SKM-1 (cell line): ENCODE measurements around the gene PDE10A.

ENCODE experiments used
- DNase-seq: peaks from one replicate; lab custom pipeline; 2025; ENCODE audit not compliant: unreplicated experiment; lab: John Stamatoyannopoulos, UW

Gene PDE10A

GRCh38 chr6:165426892-165427291 is 236.1 kb downstream of the PDE10A start:
- DNase-seq: no peak

GRCh38 chr6:165422192-165422591 is 240.8 kb downstream of the PDE10A start:
- no peak for DNase-seq

- DNase-seq: no peak
These were observed 245.7 kb downstream of the PDE10A start for GRCh38 chr6:165417278-165417865.

- DNase-seq: no peak
These were observed 258.3 kb downstream of the PDE10A start for GRCh38 chr6:165404697-165405096.

GRCh38 chr6:165404296-165404695 is 258.7 kb downstream of the PDE10A start:
- DNase-seq: no peak

- DNase-seq: no peak
These were observed 259.9 kb downstream of the PDE10A start for GRCh38 chr6:165403006-165403595.

GRCh38 chr6:165401092-165401491 is 261.9 kb downstream of the PDE10A start:
- no peak for DNase-seq

- DNase-seq: no peak
These were observed 272.6 kb downstream of the PDE10A start for GRCh38 chr6:165390475-165390874.

- no peak for DNase-seq
These were observed 273.5 kb downstream of the PDE10A start for GRCh38 chr6:165389534-165389933.

GRCh38 chr6:165383323-165383722 is 279.7 kb downstream of the PDE10A start:
- no peak for DNase-seq

GRCh38 chr6:165376100-165376499 is 286.9 kb downstream of the PDE10A start:
- DNase-seq: no peak

GRCh38 chr6:165365371-165365770 is 297.7 kb downstream of the PDE10A start:
- no peak for DNase-seq

GRCh38 chr6:165345700-165346099 is 317.3 kb downstream of the PDE10A start:
- DNase-seq: no peak

- no peak for DNase-seq
These were observed 322.5 kb downstream of the PDE10A start for GRCh38 chr6:165340532-165340931.

GRCh38 chr6:165325609-165326008 is 337.4 kb downstream of the PDE10A start:
- DNase-seq: no peak

GRCh38 chr6:165321555-165322145 is 341.4 kb downstream of the PDE10A start:
- DNase-seq: no peak

- no peak for DNase-seq
These were observed 341.9 kb downstream of the PDE10A start for GRCh38 chr6:165321150-165321549.

- no peak for DNase-seq
These were observed 345.3 kb downstream of the PDE10A start for GRCh38 chr6:165317723-165318122.

- DNase-seq: no peak
These were observed 353.9 kb downstream of the PDE10A start, which contains the start of gene C6orf118 for GRCh38 chr6:165308926-165309731. C6orf118 (minus strand) TSS chr6:165309605; CDS start chr6:165309586, 19 bp downstream.

GRCh38 chr6:165306955-165307354 is 356.1 kb downstream of the PDE10A start:
- DNase-seq: no peak

GRCh38 chr6:165301372-165302246 is 361.4 kb downstream of the PDE10A start:
- no peak for DNase-seq
